Ectodermal cell (in vitro differentiated cells): Measurements from ENCODE around the gene SYMPK.

Experiments
- H3K27ac ChIP-seq: 2 replicates; pipeline ENCODE4 v1.7.0; 2013; ENCODE audit warnings: mild to moderate bottlenecking, low read depth, low read length; ENCODE audit not compliant: insufficient read depth, poor library complexity, severe bottlenecking
- H3K27me3 ChIP-seq: 2 replicates; pipeline ENCODE4 v1.7.0; 2013; ENCODE audit warnings: mild to moderate bottlenecking, low read length; ENCODE audit not compliant: insufficient read depth, control insufficient read depth, poor library complexity, severe bottlenecking
- H3K36me3 ChIP-seq: one replicate; pipeline ENCODE4 v1.7.0; 2013; ENCODE audit warnings: low read length; ENCODE audit not compliant: control insufficient read depth, insufficient read depth
- H3K4me1 ChIP-seq: one replicate; pipeline ENCODE4 v1.7.0; 2013; ENCODE audit warnings: low read length; ENCODE audit not compliant: control insufficient read depth, insufficient read depth
- H3K4me3 ChIP-seq: 2 replicates; pipeline ENCODE4 v1.7.0; 2013; ENCODE audit warnings: low read depth, low read length, control low read depth; ENCODE audit not compliant: insufficient read depth
- H3K9me3 ChIP-seq: 2 replicates; pipeline ENCODE4 v1.7.0; 2013; ENCODE audit warnings: mild to moderate bottlenecking, low read length, moderate library complexity; ENCODE audit not compliant: control insufficient read depth
- WGBS, 2 experiments: methylation state at CpG; one replicate each; pipeline ENCODE4 v1.1.7; 2013; ENCODE audit warnings: missing lambda C conversion rate in 2 of 2; 5-methylcytosine and 5-hydroxymethylcytosine counted together

The SYMPK gene

GRCh38 chr19:45772130-45772840 is 90.7 kb downstream of the SYMPK start:
- no peaks in the 10 kb centered on the region for H3K9me3 ChIP-seq
- peaks cover 2% of the 10 kb centered on the region for H3K36me3 ChIP-seq
- no peaks in the 10 kb centered on the region for H3K4me1 ChIP-seq
- 89% methylated on average over 14 of the region's 14 CpGs for WGBS, 2 experiments
- no peak overlapping the region for H3K4me3 ChIP-seq
- H3K27ac ChIP-seq = no peak overlapping the region
- H3K27me3 ChIP-seq = no peaks in the 10 kb centered on the region

- H3K9me3 ChIP-seq = no peaks in the 10 kb centered on the region
- peak overlapping the region; percentile 89 for H3K4me3 ChIP-seq
- no peak overlapping the region for H3K27ac ChIP-seq
- H3K27me3 ChIP-seq = no peaks in the 10 kb centered on the region
- H3K4me1 ChIP-seq = peaks cover 7% of the 10 kb centered on the region
- WGBS, 2 experiments = 87 to 88% methylated on average over 46 of the region's 46 CpGs
- no peaks in the 10 kb centered on the region for H3K36me3 ChIP-seq
These were observed 91.5 kb downstream of the SYMPK start for GRCh38 chr19:45771311-45771933.

DNA sequence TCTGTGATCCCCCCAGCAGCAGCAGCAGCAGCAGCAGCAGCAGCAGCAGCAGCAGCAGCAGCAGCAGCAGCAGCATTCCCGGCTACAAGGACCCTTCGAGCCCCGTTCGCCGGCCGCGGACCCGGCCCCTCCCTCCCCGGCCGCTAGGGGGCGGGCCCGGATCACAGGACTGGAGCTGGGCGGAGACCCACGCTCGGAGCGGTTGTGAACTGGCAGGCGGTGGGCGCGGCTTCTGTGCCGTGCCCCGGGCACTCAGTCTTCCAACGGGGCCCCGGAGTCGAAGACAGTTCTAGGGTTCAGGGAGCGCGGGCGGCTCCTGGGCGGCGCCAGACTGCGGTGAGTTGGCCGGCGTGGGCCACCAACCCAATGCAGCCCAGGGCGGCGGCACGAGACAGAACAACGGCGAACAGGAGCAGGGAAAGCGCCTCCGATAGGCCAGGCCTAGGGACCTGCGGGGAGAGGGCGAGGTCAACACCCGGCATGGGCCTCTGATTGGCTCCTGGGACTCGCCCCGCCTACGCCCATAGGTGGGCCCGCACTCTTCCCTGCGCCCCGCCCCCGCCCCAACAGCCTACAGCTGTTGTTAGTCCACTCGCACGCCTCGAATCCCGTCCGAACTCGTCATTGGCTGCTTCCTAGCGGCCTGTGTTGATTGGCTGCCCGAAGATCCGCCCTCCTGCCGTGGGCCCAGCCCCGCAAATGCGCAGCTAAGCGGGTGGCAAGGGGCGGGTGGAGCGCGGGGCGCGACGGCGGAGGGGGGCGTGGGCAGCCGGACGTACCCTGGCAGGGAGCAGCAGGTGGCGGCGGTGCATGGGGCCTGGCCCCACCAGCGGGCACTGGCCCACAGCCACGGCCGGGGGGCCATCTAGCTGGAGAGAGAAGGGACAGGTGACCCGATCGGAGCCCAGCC is 92.5 kb downstream of the SYMPK start:
- H3K4me3 ChIP-seq = peak overlapping the region; percentile 89
- H3K27ac ChIP-seq = peak overlapping the region; percentile 94
- no peaks in the 10 kb centered on the region for H3K27me3 ChIP-seq
- peaks cover 16% of the 10 kb centered on the region for H3K4me1 ChIP-seq
- 1% methylated on average over 79 of the region's 79 CpGs for WGBS, 2 experiments
- no peaks in the 10 kb centered on the region for H3K36me3 ChIP-seq
- H3K9me3 ChIP-seq = no peaks in the 10 kb centered on the region

DNA sequence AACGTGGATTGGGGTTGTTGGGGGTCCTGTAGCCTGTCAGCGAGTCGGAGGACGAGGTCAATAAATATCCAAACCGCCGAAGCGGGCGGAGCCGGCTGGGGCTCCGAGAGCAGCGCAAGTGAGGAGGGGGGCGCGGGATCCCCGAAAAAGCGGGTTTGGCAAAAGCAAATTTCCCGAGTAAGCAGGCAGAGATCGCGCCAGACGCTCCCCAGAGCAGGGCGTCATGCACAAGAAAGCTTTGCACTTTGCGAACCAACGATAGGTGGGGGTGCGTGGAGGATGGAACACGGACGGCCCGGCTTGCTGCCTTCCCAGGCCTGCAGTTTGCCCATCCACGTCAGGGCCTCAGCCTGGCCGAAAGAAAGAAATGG is 93.1 kb downstream of the SYMPK start:
- Histone ChIP-seq H3K27me3 (no peaks in the 10 kb centered on the region), H3K36me3 (no peaks in the 10 kb centered on the region), H3K4me3 (peak overlapping the region; percentile 89), H3K4me1 (peaks cover 23% of the 10 kb centered on the region), H3K27ac (peak overlapping the region; percentile 94), H3K9me3 (no peaks in the 10 kb centered on the region)
- 1% methylated on average over 28 of the region's 28 CpGs for WGBS, 2 experiments

DNA sequence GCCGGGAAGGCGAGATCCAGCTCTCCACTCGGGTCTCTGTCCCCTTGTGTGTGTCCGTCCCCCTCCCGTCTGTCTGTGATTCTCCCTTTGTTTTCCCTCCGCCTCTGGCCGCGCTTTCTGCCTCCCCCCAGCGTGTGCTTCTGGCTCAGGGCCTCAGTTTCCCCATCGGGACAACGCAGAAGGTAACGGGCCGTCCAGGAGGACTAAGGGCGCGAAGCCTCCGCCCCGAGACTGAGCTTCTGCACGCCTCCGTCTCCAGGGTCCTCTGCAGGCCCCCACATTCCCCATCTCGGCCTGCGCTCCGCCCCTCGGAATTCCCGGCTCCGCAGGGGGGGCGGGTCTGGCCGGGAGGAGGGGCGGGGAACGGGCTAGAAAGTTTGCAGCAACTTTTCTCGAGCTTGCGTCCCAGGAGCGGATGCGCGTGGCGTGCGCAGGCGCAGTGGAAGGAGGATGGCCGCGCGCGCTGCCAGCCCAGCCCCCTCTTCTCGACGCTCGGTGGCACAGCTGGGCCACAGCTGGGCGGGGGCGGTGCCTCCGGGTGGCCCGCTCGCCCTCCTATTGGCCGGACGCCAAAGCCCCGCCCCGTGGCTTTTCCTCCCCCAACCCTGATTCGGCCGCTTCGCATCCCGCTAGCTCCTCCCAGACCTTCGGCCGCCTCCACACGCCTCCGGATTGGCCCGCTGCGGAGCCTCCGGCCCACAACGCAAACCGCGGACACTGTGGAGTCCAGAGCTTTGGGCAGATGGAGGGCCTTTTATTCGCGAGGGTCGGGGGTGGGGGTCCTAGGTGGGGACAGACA is 93.8 kb downstream of the SYMPK start, which contains the start of gene SIX5:
Gene SIX5 (minus strand): TSS at position 269 of the 799 bp plus-strand sequence. CDS start 408 bp downstream, outside the sequence.
- H3K27me3 ChIP-seq = no peaks in the 10 kb centered on the region
- peak within 1 kb of the TSS; percentile 94 for H3K27ac ChIP-seq
- H3K4me1 ChIP-seq = peaks cover 29% of the 10 kb centered on the region
- H3K36me3 ChIP-seq = no peaks in the 10 kb centered on the region
- peak within 1 kb of the TSS; percentile 92 for H3K4me3 ChIP-seq
- 0% methylated on average over 70 of the region's 70 CpGs for WGBS, 2 experiments
- no peaks in the 10 kb centered on the region for H3K9me3 ChIP-seq

GRCh38 chr19:45768655-45768983 is 94.3 kb downstream of the SYMPK start:
- WGBS, 2 experiments = 0% methylated on average over 33 of the region's 33 CpGs
- Histone ChIP-seq H3K27ac (peak overlapping the region; percentile 91), H3K9me3 (no peaks in the 10 kb centered on the region), H3K4me1 (peaks cover 32% of the 10 kb centered on the region), H3K36me3 (no peaks in the 10 kb centered on the region), H3K4me3 (peak overlapping the region; percentile 92), H3K27me3 (no peaks in the 10 kb centered on the region)

- no peaks in the 10 kb centered on the region for H3K27me3 ChIP-seq
- WGBS, 2 experiments = 0% methylated on average over 102 of the region's 102 CpGs
- H3K4me1 ChIP-seq = peaks cover 32% of the 10 kb centered on the region
- no peaks in the 10 kb centered on the region for H3K9me3 ChIP-seq
- H3K27ac ChIP-seq = peak overlapping the region; percentile 91
- H3K4me3 ChIP-seq = peak overlapping the region; percentile 92
- no peaks in the 10 kb centered on the region for H3K36me3 ChIP-seq
These were observed 94.9 kb downstream of the SYMPK start for GRCh38 chr19:45767881-45768654.

DNA sequence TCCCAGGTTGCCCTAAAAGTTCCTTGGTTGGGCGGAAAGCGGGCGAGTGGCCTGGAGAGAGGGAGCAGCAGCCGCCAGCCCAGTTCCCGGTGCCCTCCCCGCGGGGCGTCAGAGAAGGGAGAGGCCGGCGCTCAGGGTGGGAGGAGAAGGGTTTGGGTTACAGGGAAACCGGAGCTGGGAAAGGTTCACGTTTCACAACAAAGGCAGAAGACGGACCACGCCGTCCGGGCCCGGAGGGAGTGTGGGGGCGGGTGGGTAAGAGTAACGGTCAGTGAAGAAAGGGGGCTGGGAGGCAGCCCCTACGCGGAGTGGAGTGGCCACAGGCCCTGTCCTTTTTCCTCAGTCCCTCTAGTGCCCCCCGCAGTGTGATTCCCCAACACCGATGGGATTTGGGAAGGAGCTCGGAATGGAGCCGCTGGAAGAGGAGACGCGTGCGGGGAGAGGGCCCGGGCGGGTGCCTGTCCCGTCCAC is 95.5 kb downstream of the SYMPK start:
- Histone ChIP-seq H3K27ac (peak overlapping the region; percentile 41), H3K4me3 (peak overlapping the region; percentile 92), H3K4me1 (peaks cover 32% of the 10 kb centered on the region), H3K9me3 (no peaks in the 10 kb centered on the region), H3K36me3 (no peaks in the 10 kb centered on the region), H3K27me3 (no peaks in the 10 kb centered on the region)
- 0 to 1% methylated on average over 31 of the region's 31 CpGs for WGBS, 2 experiments

DNA sequence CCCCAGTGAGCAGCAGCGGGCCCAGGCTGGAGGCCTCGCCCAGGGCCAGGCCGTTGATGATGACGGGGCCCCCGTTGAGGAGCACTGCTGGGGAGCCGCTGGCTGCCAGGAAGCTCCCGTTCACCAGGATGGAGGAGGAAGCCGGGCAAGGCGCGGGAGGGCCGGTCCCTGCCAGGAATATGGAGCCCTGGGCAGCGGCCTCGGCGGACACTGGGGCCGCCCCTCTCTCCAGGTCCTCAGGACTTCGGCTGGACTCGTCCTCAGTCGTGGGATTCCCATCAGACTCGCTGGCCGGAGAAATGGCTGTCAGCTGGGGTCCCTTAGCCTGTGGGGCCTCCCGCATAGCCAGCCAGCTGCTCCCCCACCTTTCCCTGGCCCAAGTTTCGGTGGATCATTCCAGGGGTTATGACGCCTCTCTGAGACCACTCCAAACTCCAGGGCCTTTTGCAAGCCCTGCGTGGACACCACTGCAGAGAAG is 96.0 kb downstream of the SYMPK start:
- H3K27me3 ChIP-seq = no peaks in the 10 kb centered on the region
- peak overlapping the region; percentile 92 for H3K4me3 ChIP-seq
- no peaks in the 10 kb centered on the region for H3K36me3 ChIP-seq
- 33 to 39% methylated on average over 24 of the region's 24 CpGs for WGBS, 2 experiments
- no peaks in the 10 kb centered on the region for H3K9me3 ChIP-seq
- H3K4me1 ChIP-seq = peaks cover 32% of the 10 kb centered on the region
- peak overlapping the region; percentile 41 for H3K27ac ChIP-seq
